Omental fat pad (tissue), 4 donors: ENCODE data around the gene MRPL46. TPM values are rescaled to one million over a fixed set of nuclear protein-coding genes. Genes with fewer than 3 reads are reported as not detected.

Experiments used
- ATAC-seq: fragments of 150-250 bp; one replicate; pipeline ENCODE4 v1.9.1; 2016; ENCODE audit warnings: mild to moderate bottlenecking, moderate library complexity; ENCODE audit not compliant: low FRiP score
- DNase-seq: peaks from one replicate; pipeline ENCODE4 v3.0.0-alpha.2; 2019; ENCODE audit warnings: low spot score
- total RNA-seq, 4 donors: library from RNA; depleted of rRNA; stranded (reverse); fragments of >200 nt; gene quantifications; one replicate each; pipeline ENCODE4 v1.1.0, GENCODE V29; 2016
- TF ChIP-seq, protein P1 (sequence below), 3 donors: fragments of 450-650 bp; IDR thresholded peaks; one replicate each; pipeline ENCODE4 v1.5.1; 2016 to 2017; ENCODE audit warnings: antibody characterized with exemption in 3 of 3, mild to moderate bottlenecking in 3 of 3, moderate library complexity in 2 of 3

MRPL46 gene
- total RNA-seq, 4 donors from 2014 or later: 26.5 to 45.9 (median 36.5) TPM

DNA sequence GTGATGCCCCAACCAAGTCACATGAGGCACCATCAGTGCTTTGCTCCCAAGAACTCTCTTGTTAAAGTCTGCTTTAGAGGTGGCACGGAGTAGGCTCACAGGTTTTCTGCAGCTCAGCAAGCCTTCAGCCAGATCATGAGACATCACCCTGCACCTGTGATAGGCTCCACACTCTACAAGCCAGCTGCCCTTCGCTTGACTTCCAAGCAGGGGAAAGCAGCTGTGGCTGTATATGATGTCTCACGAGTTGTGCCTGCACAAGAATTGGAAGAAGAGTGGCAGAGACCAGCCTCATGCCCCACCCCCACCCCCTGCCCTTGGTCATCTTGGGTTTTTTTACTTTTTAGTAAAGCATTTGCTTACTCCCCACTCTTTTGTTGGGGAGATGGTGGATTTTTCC lies 22.8 kb upstream of the MRPL46 start:
- TF ChIP-seq, protein P1, sequence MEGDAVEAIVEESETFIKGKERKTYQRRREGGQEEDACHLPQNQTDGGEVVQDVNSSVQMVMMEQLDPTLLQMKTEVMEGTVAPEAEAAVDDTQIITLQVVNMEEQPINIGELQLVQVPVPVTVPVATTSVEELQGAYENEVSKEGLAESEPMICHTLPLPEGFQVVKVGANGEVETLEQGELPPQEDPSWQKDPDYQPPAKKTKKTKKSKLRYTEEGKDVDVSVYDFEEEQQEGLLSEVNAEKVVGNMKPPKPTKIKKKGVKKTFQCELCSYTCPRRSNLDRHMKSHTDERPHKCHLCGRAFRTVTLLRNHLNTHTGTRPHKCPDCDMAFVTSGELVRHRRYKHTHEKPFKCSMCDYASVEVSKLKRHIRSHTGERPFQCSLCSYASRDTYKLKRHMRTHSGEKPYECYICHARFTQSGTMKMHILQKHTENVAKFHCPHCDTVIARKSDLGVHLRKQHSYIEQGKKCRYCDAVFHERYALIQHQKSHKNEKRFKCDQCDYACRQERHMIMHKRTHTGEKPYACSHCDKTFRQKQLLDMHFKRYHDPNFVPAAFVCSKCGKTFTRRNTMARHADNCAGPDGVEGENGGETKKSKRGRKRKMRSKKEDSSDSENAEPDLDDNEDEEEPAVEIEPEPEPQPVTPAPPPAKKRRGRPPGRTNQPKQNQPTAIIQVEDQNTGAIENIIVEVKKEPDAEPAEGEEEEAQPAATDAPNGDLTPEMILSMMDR (IDR thresholded peaks at IDR 0.05): no peak
- ATAC-seq (no peak), DNase-seq (no peak)

DNA sequence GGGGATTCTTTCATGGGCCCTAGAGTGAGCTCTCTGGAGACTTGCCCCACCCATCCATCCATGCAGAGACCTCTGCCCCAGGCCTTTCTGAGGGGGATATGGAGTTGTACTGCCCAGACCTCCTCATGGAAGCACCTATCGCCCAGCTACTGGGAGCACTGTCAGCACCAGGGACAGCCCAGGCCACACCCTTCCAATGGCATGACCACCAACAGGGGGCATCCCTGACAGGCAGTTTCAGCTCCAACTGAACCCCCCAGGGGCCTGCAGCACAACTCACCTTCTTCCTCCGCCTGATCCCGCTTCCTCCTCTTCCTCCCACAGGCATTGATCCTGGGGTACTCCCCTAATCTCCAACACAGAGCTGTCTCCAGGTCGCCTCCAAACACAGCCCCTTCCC lies 22.1 kb upstream of the MRPL46 start:
- TF ChIP-seq, protein P1 (IDR thresholded peaks at IDR 0.05): no peak
- ATAC-seq: no peak
- no peak for DNase-seq

DNA sequence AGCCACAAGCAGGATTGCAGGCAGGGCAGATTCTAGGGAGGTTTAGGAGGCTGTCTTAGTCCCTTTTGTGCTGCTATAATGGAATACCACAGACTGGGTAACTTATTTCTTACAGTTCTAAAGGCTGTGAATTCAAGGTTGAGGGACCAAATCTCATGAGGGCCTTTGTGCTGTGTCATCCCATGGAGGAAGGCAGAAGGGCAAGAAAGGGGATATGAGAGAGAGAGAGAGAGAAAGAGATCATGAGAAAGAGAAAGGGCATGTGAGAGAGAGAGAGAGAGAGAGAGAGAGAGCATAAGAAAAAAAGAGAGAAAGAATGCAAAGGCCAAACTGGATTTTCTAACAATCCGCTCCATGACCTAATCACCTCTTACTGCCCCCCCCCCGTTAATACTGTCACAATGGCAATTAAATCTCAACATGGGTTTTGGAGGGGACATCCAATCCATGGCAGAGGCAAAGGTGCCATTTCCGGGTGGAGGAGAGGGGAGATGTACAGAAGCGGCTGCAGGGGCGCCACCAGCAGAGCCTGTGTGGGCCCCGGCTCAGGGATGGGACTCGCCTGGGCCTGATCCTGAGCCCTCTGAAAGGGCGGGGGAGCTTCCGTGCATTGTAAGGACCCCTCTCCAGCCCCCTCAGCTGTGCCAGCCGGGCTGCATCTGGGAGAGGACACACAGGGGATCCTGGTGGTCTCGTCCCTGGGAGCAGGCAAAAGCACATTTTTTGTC lies 20.8 kb upstream of the MRPL46 start:
- DNase-seq (no peak), ATAC-seq (no peak)
- TF ChIP-seq, protein P1 (IDR thresholded peaks at IDR 0.05): no peak

DNA sequence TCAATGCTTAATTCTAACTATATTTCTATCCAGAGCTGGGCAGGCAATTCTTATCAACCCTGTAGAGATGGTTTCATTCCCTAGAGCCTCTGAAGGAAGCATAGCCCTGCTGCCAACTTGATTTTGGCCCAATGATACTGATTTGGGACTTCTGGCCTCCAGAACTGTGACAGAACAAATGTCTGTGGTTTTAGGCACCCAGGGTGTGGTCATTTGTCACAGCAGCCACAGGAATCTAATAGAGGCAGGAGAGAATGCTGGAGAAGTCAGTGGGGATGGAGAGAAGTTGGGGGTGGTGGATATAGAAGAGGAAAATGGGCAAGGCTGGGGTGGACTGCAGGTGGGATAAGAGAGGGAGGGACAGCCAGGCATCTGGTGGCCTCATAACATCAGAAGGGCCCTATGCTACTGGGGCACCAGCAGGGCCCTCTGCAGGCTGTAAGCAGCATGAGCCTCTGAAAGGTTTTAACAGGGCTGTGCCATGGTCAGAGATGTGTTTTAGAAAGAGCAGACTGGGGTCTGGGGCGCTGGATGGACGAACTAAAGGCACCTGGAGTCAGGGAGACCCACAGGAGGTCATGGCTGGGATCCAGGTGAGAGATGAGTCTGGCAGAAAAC lies 20.1 kb upstream of the MRPL46 start:
- DNase-seq: no peak
- TF ChIP-seq, protein P1 (IDR thresholded peaks at IDR 0.05): no peak
- no peak for ATAC-seq

DNA sequence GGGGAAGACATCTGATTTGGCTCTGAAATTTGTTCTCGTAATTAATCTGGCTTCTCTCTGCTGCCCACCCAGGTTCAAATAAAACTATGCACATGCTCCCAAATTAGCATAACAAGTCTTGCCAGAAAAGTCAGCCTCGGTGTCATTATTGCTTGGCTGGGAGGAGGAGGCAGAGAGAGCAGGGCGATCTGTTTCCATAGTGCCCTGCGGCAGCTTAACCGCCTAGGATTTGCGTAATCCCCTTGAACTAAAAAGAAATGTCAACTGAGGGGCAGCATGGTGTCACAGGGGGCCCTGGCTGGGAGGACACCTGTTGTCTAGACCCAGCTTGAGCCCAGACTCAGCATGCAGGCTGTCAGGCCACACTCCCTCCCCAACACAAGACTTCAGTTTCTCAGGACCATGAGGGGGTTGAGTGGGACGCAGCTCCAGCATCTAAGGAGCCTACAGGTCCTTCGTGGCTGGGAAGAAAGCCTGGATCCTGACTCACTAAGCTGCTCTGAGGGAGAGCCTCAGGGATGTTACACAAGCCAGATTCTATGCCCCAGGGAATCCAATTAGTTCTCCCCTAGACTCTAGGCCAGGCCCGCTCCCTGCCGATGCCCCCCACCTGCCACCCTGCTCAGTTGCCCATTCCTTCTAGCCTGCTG lies 17.6 kb upstream of the MRPL46 start:
- no peak for DNase-seq
- ATAC-seq: no peak
- TF ChIP-seq, protein P1 (IDR thresholded peaks at IDR 0.05): no peak

DNA sequence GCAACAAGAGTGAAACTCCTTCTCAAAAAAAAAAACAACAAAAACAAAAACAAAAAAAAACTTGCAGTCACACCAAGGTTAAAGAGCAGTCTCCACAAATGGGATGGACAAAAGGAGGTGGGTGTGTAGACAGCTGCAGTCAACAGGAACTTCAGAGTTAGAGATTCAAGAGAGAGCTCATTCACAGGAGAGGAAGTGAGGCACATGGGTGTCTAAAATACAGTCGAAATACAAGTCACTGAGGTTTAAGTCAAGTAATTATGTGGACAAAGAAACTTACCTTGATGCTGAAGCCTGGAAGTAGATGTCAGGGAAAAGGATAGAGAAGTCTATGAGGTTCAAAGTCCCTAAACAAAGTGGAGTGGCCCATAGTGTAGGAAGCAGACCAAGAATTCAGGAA lies 15.1 kb upstream of the MRPL46 start:
- DNase-seq: no peak
- no peak for ATAC-seq
- TF ChIP-seq, protein P1 (IDR thresholded peaks at IDR 0.05): no peak
